Fibroblast of lung (primary cell): Measurements from ENCODE around the gene AP4B1. TPM values are rescaled to one million over a fixed set of nuclear protein-coding genes. Genes with fewer than 3 reads are reported as not detected.

Experiments used
- DNase-seq, 2 donors: peaks; one replicate each; pipeline versions ENCODE4 v3.0.0 to v3.0.0-alpha.2; 2010; ENCODE audit warnings: low read depth in 2 of 2
- H2AFZ ChIP-seq: 2 replicates; pipeline ENCODE4 v1.5.1; 2012; ENCODE audit warnings: low read length, control low read depth, inconsistent platforms
- H3K27ac ChIP-seq: 2 replicates; pipeline ENCODE4 v1.5.1; 2011; ENCODE audit warnings: low read length, control low read depth; ENCODE audit not compliant: insufficient read depth
- H3K27me3 ChIP-seq: 2 replicates; pipeline ENCODE4 v1.5.1; 2011; ENCODE audit warnings: mild to moderate bottlenecking, low read length; ENCODE audit not compliant: control insufficient read depth, insufficient read depth
- H3K36me3 ChIP-seq: 2 replicates; pipeline ENCODE4 v1.5.1; 2011; ENCODE audit warnings: low read length; ENCODE audit not compliant: control insufficient read depth, insufficient read depth
- H3K4me1 ChIP-seq: 2 replicates; pipeline ENCODE4 v1.5.1; 2011; ENCODE audit warnings: low read length; ENCODE audit not compliant: control insufficient read depth, insufficient read depth; ENCODE audit errors: extremely low read depth
- H3K4me2 ChIP-seq: 2 replicates; pipeline ENCODE4 v1.5.1; 2011; ENCODE audit warnings: low read length, control low read depth; ENCODE audit not compliant: insufficient read depth; ENCODE audit errors: extremely low read depth
- H3K4me3 ChIP-seq, 4 experiments: fragments of 200-600 bp in 1 of 4; sonication (generic) in 1 of 4; replicated peaks in 1 of 4; 2 replicates each; pipeline ENCODE4 v1.5.1; 2011 to 2016; ENCODE audit warnings: low read length in 4 of 4, low read depth in 3 of 4, mild to moderate bottlenecking in 3 of 4, control low read depth in 2 of 4, inconsistent platforms in 1 of 4, mixed read lengths in 1 of 4; ENCODE audit not compliant: insufficient read depth in 1 of 4; ENCODE audit errors: control extremely low read depth in 1 of 4
- H3K79me2 ChIP-seq: 2 replicates; pipeline ENCODE4 v1.5.1; 2012; ENCODE audit warnings: mild to moderate bottlenecking, low read length, inconsistent platforms; ENCODE audit not compliant: control insufficient read depth, insufficient read depth
- H3K9ac ChIP-seq: 2 replicates; pipeline ENCODE4 v1.5.1; 2011; ENCODE audit warnings: mild to moderate bottlenecking, low read length, control low read depth; ENCODE audit not compliant: insufficient read depth
- H3K9me3 ChIP-seq: 2 replicates; pipeline ENCODE4 v1.5.1; 2012; ENCODE audit warnings: low read depth, low read length; ENCODE audit not compliant: control insufficient read depth, insufficient read depth
- H4K20me1 ChIP-seq: 2 replicates; pipeline ENCODE4 v1.5.1; 2011; ENCODE audit warnings: low read length; ENCODE audit not compliant: control insufficient read depth, insufficient read depth; ENCODE audit errors: extremely low read depth
- CTCF ChIP-seq, 2 donors: IDR thresholded peaks in 1 of 2; conservative IDR thresholded peaks in 1 of 2; 1 replicate in 1 of 2; 2 replicates in 1 of 2; pipeline ENCODE4 v1.5.1; 2011 to 2012; ENCODE audit warnings: low read length in 2 of 2, control low read depth in 1 of 2, inconsistent platforms in 1 of 2, low read depth in 1 of 2, mild to moderate bottlenecking in 1 of 2
- EZH2 ChIP-seq: IDR thresholded peaks from 2 replicates; pipeline ENCODE4 v1.5.1; 2012; ENCODE audit warnings: low read length, control low read depth, mild to moderate bottlenecking; ENCODE audit errors: missing control alignments
- polyA plus RNA-seq, 2 donors: library from polyadenylated mRNA; depleted of rRNA in 1 of 2; stranded (reverse) in 1 of 2; unstranded in 1 of 2; fragments of >200 nt; gene quantifications; 2 replicates each; pipeline ENCODE4 v1.2.1, GENCODE V29; 2011 to 2012; ENCODE audit warnings: missing spikeins in 1 of 2
- total RNA-seq: library from RNA; depleted of rRNA; stranded (reverse); fragments of >200 nt; gene quantifications from 2 replicates; pipeline ENCODE4 v1.2.1, GENCODE V29; 2014

The AP4B1 gene
- total and polyA plus RNA-seq, 2 donors (not counting 1 experiment from before 2014, with no cell fraction given) = 11.7 to 16.8 TPM

- peaks cover 2% of the 10 kb centered on the region for H3K4me1 ChIP-seq
- no peaks in the 10 kb centered on the region for H3K36me3 ChIP-seq
- H4K20me1 ChIP-seq = no peaks in the 10 kb centered on the region
- DNase-seq = peak in 1 of 2 donors; percentile 12
- H3K9ac ChIP-seq = peak overlapping the region; percentile 97
- H3K4me3 ChIP-seq = peak overlapping the region; percentile 66 to 99 (median 86)
- H2AFZ ChIP-seq = peak overlapping the region; percentile 1
- peak overlapping the region; percentile 77 for H3K4me2 ChIP-seq
- H3K27me3 ChIP-seq = no peaks in the 10 kb centered on the region
- peak overlapping the region; percentile 98 for H3K27ac ChIP-seq
- H3K79me2 ChIP-seq = peaks cover 50% of the 10 kb centered on the region
- H3K9me3 ChIP-seq = no peaks in the 10 kb centered on the region
- TF ChIP-seq EZH2 (no peak), CTCF (conservative IDR thresholded peaks at IDR 0.05 in 1 of 2, IDR thresholded peaks at IDR 0.05 in 1 of 2; ENCODE audit: low read depth in 1 of 2, low read length in 2 of 2) (peak; percentile 6 to 20)
Observed at GRCh38 chr1:113929750-113930498, 25.3 kb upstream of the AP4B1 start.

DNA sequence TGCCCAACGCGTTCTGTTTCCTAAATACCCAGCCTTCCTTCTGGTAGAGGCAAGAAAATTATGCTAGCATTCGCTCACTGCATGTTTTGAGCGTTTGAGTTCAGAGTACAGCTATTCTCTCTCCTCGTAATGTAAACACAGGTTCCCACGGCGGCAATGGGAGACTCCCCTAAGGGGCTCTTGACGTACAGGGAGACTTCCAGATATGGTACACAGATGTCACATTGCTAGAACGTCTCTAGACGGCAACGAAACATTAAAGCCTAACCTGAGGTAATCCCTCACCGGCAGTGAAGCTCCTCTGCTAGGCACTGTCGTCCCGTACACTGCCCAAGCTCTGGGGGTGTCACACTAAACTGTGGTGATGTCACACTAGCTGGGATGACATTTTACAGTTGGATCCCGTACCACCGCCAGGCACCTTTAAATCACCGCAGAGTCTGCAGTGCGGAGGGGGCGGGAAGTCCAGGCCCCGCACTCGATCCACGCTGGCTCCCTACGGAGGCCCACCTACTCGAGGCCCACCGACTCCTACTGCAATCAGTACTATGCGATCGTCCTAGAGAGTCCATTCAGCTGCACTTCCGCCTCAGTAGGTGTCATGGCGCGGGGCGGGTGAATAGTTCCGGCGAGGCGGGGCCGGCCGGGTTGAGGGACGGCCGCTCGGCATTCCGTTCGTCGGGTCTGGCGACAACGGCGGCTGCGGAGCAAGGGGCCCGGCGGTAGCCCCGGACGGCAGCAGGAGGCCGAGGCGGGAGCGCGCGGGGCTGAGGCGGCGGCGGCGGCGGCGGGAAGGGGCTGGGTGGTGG is 24.5 kb upstream of the AP4B1 start, which contains the start of gene HIPK1:
Gene HIPK1 (plus strand): TSS at position 384 of the 809 bp plus-strand sequence.
- Histone ChIP-seq H3K79me2 (peaks cover 43% of the 10 kb centered on the region), H3K27ac (peak within 1 kb of the TSS; percentile 98), H3K4me2 (peak within 1 kb of the TSS; percentile 96), H3K27me3 (no peaks in the 10 kb centered on the region), H2AFZ (peak within 1 kb of the TSS; percentile 99), H3K4me1 (peaks cover 2% of the 10 kb centered on the region), H3K9ac (peak within 1 kb of the TSS; percentile 97), H3K9me3 (no peaks in the 10 kb centered on the region), H3K36me3 (no peaks in the 10 kb centered on the region), H3K4me3 (peak within 1 kb of the TSS; percentile 81 to 99 (median 96)), H4K20me1 (no peaks in the 10 kb centered on the region)
- TF ChIP-seq EZH2 (no peak), CTCF (conservative IDR thresholded peaks at IDR 0.05 in 1 of 2, IDR thresholded peaks at IDR 0.05 in 1 of 2; ENCODE audit: low read depth in 1 of 2, low read length in 2 of 2) (no peak)
- DNase-seq = peak; percentile 82 to 89
